ENCODE results near the gene ATP8B4. TPM values are rescaled to one million over a fixed set of nuclear protein-coding genes. Genes with fewer than 3 reads are reported as not detected.

The ATP8B4 gene
- total RNA-seq, 4 donors from 2014 or later = 2.0 to 9.8 (median 9.2) TPM

DNA sequence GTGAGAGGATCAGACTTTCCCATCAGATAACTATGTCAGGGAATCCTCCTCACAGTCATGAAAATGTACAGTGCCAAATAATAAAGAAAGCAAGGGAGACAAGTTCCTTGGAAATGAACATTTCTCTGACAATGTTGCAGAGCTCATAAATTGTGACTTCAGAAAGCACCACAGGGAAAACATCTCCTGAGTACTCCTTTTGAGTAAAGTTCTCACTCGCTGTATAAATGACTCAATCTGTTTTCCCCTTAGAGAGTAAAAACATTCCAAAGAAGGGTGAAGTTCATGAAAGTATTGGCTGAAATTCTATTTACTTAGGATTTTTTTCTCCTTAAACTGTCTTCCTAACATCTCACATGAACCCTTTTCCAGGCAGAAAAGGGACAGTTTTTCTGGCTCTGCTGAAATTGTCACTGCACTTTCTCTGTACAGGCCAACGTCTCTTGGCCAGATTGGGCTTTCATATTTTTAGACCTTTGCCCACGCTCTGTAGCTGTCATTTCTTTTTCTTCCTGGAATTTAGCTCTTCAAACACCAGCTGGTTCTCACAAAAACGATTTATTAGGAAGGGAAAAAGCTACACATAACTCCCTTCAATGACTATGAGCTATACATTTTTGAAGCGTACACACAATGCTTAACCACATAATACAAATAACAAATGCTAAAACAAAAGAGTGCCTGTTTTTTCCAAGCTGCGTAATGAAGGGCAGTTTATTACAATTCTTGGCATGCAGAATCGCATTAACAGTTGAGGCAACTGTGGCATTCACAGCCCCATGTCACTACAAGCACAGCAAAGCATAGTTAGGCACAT, 216.1 kb downstream of the ATP8B4 start:
- no peaks in the 10 kb centered on the region for H3K27me3 ChIP-seq
- peaks cover 13 to 58% (median 13%) of the 10 kb centered on the region in 3 donors for H3K4me1 ChIP-seq
- peak; percentile 53 for TF ChIP-seq POLR2AphosphoS5 (IDR thresholded peaks at IDR 0.05)
- no peak for TF ChIP-seq POLR2A (IDR thresholded peaks at IDR 0.05)
- peak; percentile 84 for ATAC-seq
- H3K4me3 ChIP-seq = no peak overlapping the region
- H3K27ac ChIP-seq = peak overlapping the region; percentile 70 to 87 (median 82)
- no peaks in the 10 kb centered on the region for H3K36me3 ChIP-seq
- no peaks in the 10 kb centered on the region for H3K9me3 ChIP-seq
- WGBS, 2 donors (ENCODE audit: low coverage in 1 of 2) = 9 to 13% methylated on average over 4 to 7 of the region's 7 CpGs

DNA sequence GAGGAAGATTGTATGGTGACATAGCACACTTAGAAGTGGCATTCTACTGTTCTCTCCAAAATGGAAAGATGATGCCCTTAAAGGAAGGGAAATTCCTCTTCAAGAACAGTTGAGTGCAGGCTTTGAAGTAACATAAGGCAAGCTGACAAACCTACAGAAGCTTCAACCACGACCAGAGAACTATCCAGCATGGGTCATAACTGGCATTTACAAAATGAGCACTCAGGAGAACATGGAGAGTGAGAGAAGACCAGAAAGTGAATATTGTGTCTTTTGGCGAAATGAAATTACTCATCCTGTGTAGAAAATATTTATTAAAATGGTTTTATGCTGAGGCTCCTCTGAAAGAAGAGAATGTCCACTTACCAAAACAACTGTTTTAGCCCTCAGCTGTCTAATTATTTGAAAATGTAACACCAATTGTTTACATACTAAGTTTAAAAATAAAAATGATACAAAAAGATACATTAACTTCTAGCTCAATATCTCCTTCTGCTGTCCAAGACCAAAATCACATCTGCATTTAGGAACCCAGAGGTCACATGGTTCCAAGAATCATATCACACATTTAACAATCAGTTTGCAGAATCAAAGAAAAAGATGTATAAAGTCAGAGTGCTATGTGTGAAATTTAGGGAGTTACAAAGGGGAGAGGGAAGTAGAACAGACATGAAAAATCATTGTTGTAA, 216.9 kb downstream of the ATP8B4 start:
- peak; percentile 58 for ATAC-seq
- Histone ChIP-seq H3K36me3 (no peaks in the 10 kb centered on the region), H3K9me3 (no peaks in the 10 kb centered on the region), H3K4me3 (no peak overlapping the region), H3K27me3 (no peaks in the 10 kb centered on the region), H3K4me1 (peaks cover 13 to 58% (median 13%) of the 10 kb centered on the region in 3 donors), H3K27ac (peak overlapping the region; percentile 70 to 87 (median 82))
- TF ChIP-seq POLR2A (IDR thresholded peaks at IDR 0.05) = no peak
- no peak for TF ChIP-seq POLR2AphosphoS5 (IDR thresholded peaks at IDR 0.05)
- TF ChIP-seq EP300 (IDR thresholded peaks at IDR 0.05) = no peak
- TF ChIP-seq, protein P1, sequence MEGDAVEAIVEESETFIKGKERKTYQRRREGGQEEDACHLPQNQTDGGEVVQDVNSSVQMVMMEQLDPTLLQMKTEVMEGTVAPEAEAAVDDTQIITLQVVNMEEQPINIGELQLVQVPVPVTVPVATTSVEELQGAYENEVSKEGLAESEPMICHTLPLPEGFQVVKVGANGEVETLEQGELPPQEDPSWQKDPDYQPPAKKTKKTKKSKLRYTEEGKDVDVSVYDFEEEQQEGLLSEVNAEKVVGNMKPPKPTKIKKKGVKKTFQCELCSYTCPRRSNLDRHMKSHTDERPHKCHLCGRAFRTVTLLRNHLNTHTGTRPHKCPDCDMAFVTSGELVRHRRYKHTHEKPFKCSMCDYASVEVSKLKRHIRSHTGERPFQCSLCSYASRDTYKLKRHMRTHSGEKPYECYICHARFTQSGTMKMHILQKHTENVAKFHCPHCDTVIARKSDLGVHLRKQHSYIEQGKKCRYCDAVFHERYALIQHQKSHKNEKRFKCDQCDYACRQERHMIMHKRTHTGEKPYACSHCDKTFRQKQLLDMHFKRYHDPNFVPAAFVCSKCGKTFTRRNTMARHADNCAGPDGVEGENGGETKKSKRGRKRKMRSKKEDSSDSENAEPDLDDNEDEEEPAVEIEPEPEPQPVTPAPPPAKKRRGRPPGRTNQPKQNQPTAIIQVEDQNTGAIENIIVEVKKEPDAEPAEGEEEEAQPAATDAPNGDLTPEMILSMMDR (IDR thresholded peaks at IDR 0.05) = peak in 2 of 4 experiments; percentile 38 to 42
- 23% methylated on average over 2 of the region's 2 CpGs; no CpG with 5 or more reads in 1 of the 2 donors for WGBS, 2 donors (ENCODE audit: low coverage in 1 of 2)

DNA sequence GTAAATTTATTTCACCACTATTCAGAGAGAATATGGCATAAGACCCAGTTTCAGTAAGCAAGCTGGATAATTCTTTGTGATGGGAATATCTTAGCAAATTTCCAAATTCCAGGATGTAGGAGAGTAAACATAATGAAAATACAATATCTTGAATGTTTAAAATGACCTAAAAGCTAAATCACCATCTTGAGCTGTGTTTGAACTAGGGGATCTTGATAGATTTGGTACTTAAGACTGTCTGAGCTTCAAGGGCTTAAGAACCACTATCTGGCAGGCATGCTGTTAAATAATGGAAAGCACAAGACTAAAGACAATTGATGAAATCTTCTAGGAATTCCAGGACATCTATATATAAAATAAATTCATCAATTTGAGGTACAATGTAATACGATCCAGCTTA, 217.7 kb downstream of the ATP8B4 start:
- H3K4me3 ChIP-seq = no peak overlapping the region
- H3K9me3 ChIP-seq = no peaks in the 10 kb centered on the region
- peaks cover 13 to 58% (median 13%) of the 10 kb centered on the region in 3 donors for H3K4me1 ChIP-seq
- peak overlapping the region; percentile 39 to 82 (median 76) for H3K27ac ChIP-seq
- no peaks in the 10 kb centered on the region for H3K36me3 ChIP-seq
- no peak for TF ChIP-seq POLR2AphosphoS5 (IDR thresholded peaks at IDR 0.05)
- TF ChIP-seq, protein P1 (IDR thresholded peaks at IDR 0.05) = no peak
- no peak for TF ChIP-seq POLR2A (IDR thresholded peaks at IDR 0.05)
- TF ChIP-seq EP300 (IDR thresholded peaks at IDR 0.05) = no peak
- no peak for ATAC-seq
- no peaks in the 10 kb centered on the region for H3K27me3 ChIP-seq
- 38 to 73% methylated on average over 1 of the region's 1 CpG for WGBS, 2 donors (ENCODE audit: low coverage in 1 of 2)

DNA sequence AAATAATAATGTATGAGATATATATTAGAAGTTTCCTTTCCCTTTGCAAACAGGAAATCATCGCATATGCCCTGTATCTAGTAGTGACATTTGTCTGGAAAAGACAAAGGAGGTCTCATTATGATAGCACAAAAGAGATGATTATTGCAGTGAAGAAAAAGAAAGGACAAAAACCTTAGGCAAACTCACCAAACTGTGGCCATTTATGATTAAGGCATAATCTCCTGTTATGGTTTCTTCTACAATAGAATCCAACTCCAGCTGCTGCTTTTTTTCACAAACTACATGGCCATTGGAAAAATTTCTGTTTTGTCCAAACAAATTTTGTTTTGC, 218.2 kb downstream of the ATP8B4 start:
- H3K36me3 ChIP-seq = no peaks in the 10 kb centered on the region
- H3K9me3 ChIP-seq = no peaks in the 10 kb centered on the region
- H3K27me3 ChIP-seq = no peaks in the 10 kb centered on the region
- TF ChIP-seq POLR2AphosphoS5 (IDR thresholded peaks at IDR 0.05) (no peak), EP300 (IDR thresholded peaks at IDR 0.05) (no peak), POLR2A (IDR thresholded peaks at IDR 0.05) (no peak)
- TF ChIP-seq, protein P1 (IDR thresholded peaks at IDR 0.05) = no peak
- peaks cover 13 to 62% (median 13%) of the 10 kb centered on the region in 3 donors for H3K4me1 ChIP-seq
- no peak for ATAC-seq
- H3K4me3 ChIP-seq = no peak overlapping the region
- peak overlapping the region; percentile 39 to 82 (median 76) for H3K27ac ChIP-seq
- WGBS, 2 donors (ENCODE audit: low coverage in 1 of 2) = 57 to 64% methylated on average over 1 of the region's 1 CpG

- peaks cover 13 to 65% (median 13%) of the 10 kb centered on the region in 3 donors for H3K4me1 ChIP-seq
- no peak for TF ChIP-seq POLR2AphosphoS5 (IDR thresholded peaks at IDR 0.05)
- TF ChIP-seq, protein P1 (IDR thresholded peaks at IDR 0.05) = no peak
- no peak for TF ChIP-seq POLR2A (IDR thresholded peaks at IDR 0.05)
- no peak for TF ChIP-seq EP300 (IDR thresholded peaks at IDR 0.05)
- 46 to 47% methylated on average over 5 of the region's 5 CpGs for WGBS, 2 donors (ENCODE audit: low coverage in 1 of 2)
- H3K27ac ChIP-seq = peak overlapping the region in 3 of 4 donors; percentile 70 to 82 (median 82)
- no peaks in the 10 kb centered on the region for H3K9me3 ChIP-seq
- H3K4me3 ChIP-seq = no peak overlapping the region
- no peak for ATAC-seq
- H3K27me3 ChIP-seq = no peaks in the 10 kb centered on the region
- H3K36me3 ChIP-seq = no peaks in the 10 kb centered on the region
Measured at GRCh38 chr15:49900006-49900902, 218.8 kb downstream of the ATP8B4 start.
